Mesenchymal stem cell (in vitro differentiated cells and primary cell): Measurements from ENCODE around the gene SPPL2B.

ENCODE experiments used
- DNase-seq: peaks from one replicate; pipeline ENCODE4 v3.0.0-alpha.2; 2013
- H2AFZ ChIP-seq: one replicate; pipeline ENCODE4 v1.6.1; 2013; ENCODE audit warnings: low read depth, mild to moderate bottlenecking, control low read depth, inconsistent platforms, low read length, moderate library complexity
- H2AK5ac ChIP-seq: 2 replicates; pipeline ENCODE4 v1.6.1; 2013; ENCODE audit warnings: low read length, moderate library complexity, mild to moderate bottlenecking, inconsistent platforms; ENCODE audit not compliant: severe bottlenecking
- H2BK120ac ChIP-seq: one replicate; pipeline ENCODE4 v1.6.1; 2013; ENCODE audit warnings: low read depth, mild to moderate bottlenecking, inconsistent platforms, low read length, moderate library complexity
- H2BK12ac ChIP-seq, 2 experiments: one replicate each; pipeline ENCODE4 v1.6.1; 2013; ENCODE audit warnings: inconsistent platforms in 2 of 2, low read length in 2 of 2, mild to moderate bottlenecking in 2 of 2, moderate library complexity in 2 of 2, control low read depth in 1 of 2
- H2BK15ac ChIP-seq: one replicate; pipeline ENCODE4 v1.6.1; 2013; ENCODE audit warnings: mild to moderate bottlenecking, low read depth, inconsistent platforms; ENCODE audit not compliant: poor library complexity, severe bottlenecking
- H2BK5ac ChIP-seq: 2 replicates; pipeline ENCODE4 v1.6.1; 2013; ENCODE audit warnings: low read depth, mild to moderate bottlenecking, low read length, control low read depth, inconsistent platforms; ENCODE audit not compliant: poor library complexity, severe bottlenecking
- H3K14ac ChIP-seq, 2 experiments: one replicate each; pipeline ENCODE4 v1.6.1; 2013; ENCODE audit warnings: inconsistent platforms in 2 of 2, low read length in 2 of 2, control low read depth in 1 of 2, mild to moderate bottlenecking in 1 of 2, moderate library complexity in 1 of 2
- H3K18ac ChIP-seq, 2 experiments: one replicate each; pipeline ENCODE4 v1.6.1; 2013; ENCODE audit warnings: inconsistent platforms in 2 of 2, low read length in 2 of 2, control low read depth in 1 of 2, low read depth in 1 of 2, mild to moderate bottlenecking in 1 of 2
- H3K23ac ChIP-seq, 2 experiments: one replicate each; pipeline ENCODE4 v1.6.1; 2013; ENCODE audit warnings: inconsistent platforms in 2 of 2, low read length in 2 of 2, mild to moderate bottlenecking in 2 of 2, moderate library complexity in 2 of 2, control low read depth in 1 of 2
- H3K27ac ChIP-seq: 2 replicates; pipeline ENCODE4 v1.5.1; 2013; ENCODE audit warnings: mild to moderate bottlenecking, moderate library complexity, low read length, control low read depth, inconsistent platforms; ENCODE audit not compliant: poor library complexity, severe bottlenecking
- H3K27me3 ChIP-seq, 2 experiments: 2 replicates each; pipeline versions ENCODE4 v1.6.1 to v1.7.0; 2013; ENCODE audit warnings: low read length in 2 of 2, mild to moderate bottlenecking in 2 of 2, moderate library complexity in 2 of 2, control low read depth in 1 of 2, inconsistent platforms in 1 of 2; ENCODE audit not compliant: control insufficient read depth in 1 of 2, insufficient read depth in 1 of 2
- H3K36me3 ChIP-seq, 2 experiments: 2 replicates each; pipeline versions ENCODE4 v1.6.1 to v1.7.0; 2013; ENCODE audit warnings: low read length in 2 of 2, control low read depth in 1 of 2, inconsistent platforms in 1 of 2, low read depth in 1 of 2, mild to moderate bottlenecking in 1 of 2; ENCODE audit not compliant: insufficient read depth in 2 of 2, control insufficient read depth in 1 of 2
- H3K4ac ChIP-seq, 2 experiments: one replicate each; pipeline ENCODE4 v1.6.1; 2013; ENCODE audit warnings: inconsistent platforms in 2 of 2, low read length in 2 of 2, mild to moderate bottlenecking in 2 of 2, moderate library complexity in 2 of 2, control low read depth in 1 of 2, low read depth in 1 of 2
- H3K4me1 ChIP-seq: 2 replicates; pipeline ENCODE4 v1.6.1; 2013; ENCODE audit warnings: low read depth, low read length, control low read depth; ENCODE audit not compliant: control insufficient read depth, insufficient read depth
- H3K4me2 ChIP-seq: 2 replicates; pipeline ENCODE4 v1.6.1; 2013; ENCODE audit warnings: low read length, mild to moderate bottlenecking, inconsistent platforms; ENCODE audit not compliant: poor library complexity, severe bottlenecking
- H3K4me3 ChIP-seq, 2 experiments: 2 replicates each; pipeline versions ENCODE4 v1.5.1 to v1.7.0; 2013; ENCODE audit warnings: low read length in 2 of 2, mild to moderate bottlenecking in 2 of 2, control low read depth in 1 of 2, low read depth in 1 of 2; ENCODE audit not compliant: insufficient read depth in 1 of 2
- H3K79me1 ChIP-seq: replicated peaks from 2 replicates; pipeline ENCODE4 v1.6.1; 2013; ENCODE audit warnings: mild to moderate bottlenecking, control low read depth, low read length, inconsistent platforms; ENCODE audit not compliant: poor library complexity, severe bottlenecking
- H3K9ac ChIP-seq: 2 replicates; pipeline ENCODE4 v1.7.0; 2013; ENCODE audit warnings: mild to moderate bottlenecking, low read length, moderate library complexity
- H3K9me3 ChIP-seq: 2 replicates; pipeline ENCODE4 v1.7.0; 2013; ENCODE audit warnings: mild to moderate bottlenecking, low read length; ENCODE audit not compliant: control insufficient read depth
- H4K8ac ChIP-seq: one replicate; pipeline ENCODE4 v1.6.1; 2013; ENCODE audit warnings: inconsistent platforms, mild to moderate bottlenecking, low read length, moderate library complexity
- H4K91ac ChIP-seq: one replicate; pipeline ENCODE4 v1.6.1; 2013; ENCODE audit warnings: mild to moderate bottlenecking, low read length, inconsistent platforms
- WGBS: methylation state at CpG from one replicate; pipeline ENCODE4 v1.1.7; 2013; ENCODE audit warnings: mixed read lengths; 5-methylcytosine and 5-hydroxymethylcytosine counted together

SPPL2B gene

GRCh38 chr19:2327773-2328400 lies 597 bp upstream of the SPPL2B start:
- DNase-seq, result peak; percentile 90
- Histone ChIP-seq H2AK5ac (no peak overlapping the region), H3K9me3 (no peaks in the 10 kb centered on the region), H3K4me2 (peak overlapping the region; percentile 12), H4K8ac (no peak overlapping the region), H3K4me3 (peak overlapping the region; percentile 92 to 98), H2AFZ (no peak overlapping the region), H3K4me1 (peaks cover 55% of the 10 kb centered on the region), H3K27ac (peak overlapping the region; percentile 87), H2BK12ac (no peak overlapping the region), H2BK15ac (peak overlapping the region; percentile 12), H2BK120ac (no peak overlapping the region), H3K4ac (peak overlapping the region in 1 of 2 experiments; percentile 13), H3K36me3 (peaks cover 20 to 44% of the 10 kb centered on the region in 2 experiments), H3K14ac (no peak overlapping the region), H3K23ac (no peak overlapping the region), H3K18ac (peak overlapping the region in 1 of 2 experiments; percentile 34), H4K91ac (no peak overlapping the region), H3K27me3 (no peaks in the 10 kb centered on the region), H3K9ac (peak overlapping the region; percentile 92), H3K79me1 (peaks cover 52% of the 10 kb centered on the region), H2BK5ac (no peak overlapping the region)
- under 1% methylated on average over 17 of the region's 18 CpGs for WGBS

GRCh38 chr19:2329149-2329478 lies 630 bp downstream of the SPPL2B start:
- peaks cover 19 to 42% of the 10 kb centered on the region in 2 experiments for H3K36me3 ChIP-seq
- H2AK5ac ChIP-seq, result no peak overlapping the region
- peak overlapping the region; percentile 11 for H4K91ac ChIP-seq
- peak overlapping the region; percentile 70 for H4K8ac ChIP-seq
- H3K4ac ChIP-seq, result peak overlapping the region; percentile 75 to 89
- H3K4me1 ChIP-seq, result peaks cover 60% of the 10 kb centered on the region
- H3K18ac ChIP-seq, result peak overlapping the region in 1 of 2 experiments; percentile 80
- peaks cover 60% of the 10 kb centered on the region for H3K79me1 ChIP-seq
- H3K4me2 ChIP-seq, result peak overlapping the region; percentile 95
- H3K14ac ChIP-seq, result peak overlapping the region in 1 of 2 experiments; percentile 35
- H2BK5ac ChIP-seq, result no peak overlapping the region
- H3K27ac ChIP-seq, result no peak overlapping the region
- DNase-seq, result no peak
- H2BK15ac ChIP-seq, result no peak overlapping the region
- H3K27me3 ChIP-seq, result no peaks in the 10 kb centered on the region
- H2BK120ac ChIP-seq, result peak overlapping the region; percentile 73
- H3K9me3 ChIP-seq, result no peaks in the 10 kb centered on the region
- no peak overlapping the region for H2BK12ac ChIP-seq
- 5% methylated on average over 16 of the region's 16 CpGs for WGBS
- H3K9ac ChIP-seq, result peak overlapping the region; percentile 92
- peak overlapping the region; percentile 57 to 81 for H3K23ac ChIP-seq
- peak overlapping the region; percentile 92 to 98 for H3K4me3 ChIP-seq
- H2AFZ ChIP-seq, result no peak overlapping the region

- H4K91ac ChIP-seq, result no peak overlapping the region
- H2AFZ ChIP-seq, result no peak overlapping the region
- H3K27me3 ChIP-seq, result no peaks in the 10 kb centered on the region
- no peak overlapping the region for H2BK120ac ChIP-seq
- H3K36me3 ChIP-seq, result peaks cover 15 to 43% of the 10 kb centered on the region in 2 experiments
- H3K4me2 ChIP-seq, result peak overlapping the region; percentile 95
- 63% methylated on average over 11 of the region's 13 CpGs for WGBS
- H3K9me3 ChIP-seq, result no peaks in the 10 kb centered on the region
- peaks cover 64% of the 10 kb centered on the region for H3K79me1 ChIP-seq
- H3K18ac ChIP-seq, result no peak overlapping the region
- DNase-seq, result no peak
- H3K23ac ChIP-seq, result peak overlapping the region in 1 of 2 experiments; percentile 57
- H3K4me3 ChIP-seq, result peak overlapping the region in 1 of 2 experiments; percentile 92
- H3K27ac ChIP-seq, result no peak overlapping the region
- H3K9ac ChIP-seq, result peak overlapping the region; percentile 92
- H2BK12ac ChIP-seq, result peak overlapping the region in 1 of 2 experiments; percentile 40
- no peak overlapping the region for H2AK5ac ChIP-seq
- peak overlapping the region in 1 of 2 experiments; percentile 90 for H3K14ac ChIP-seq
- peaks cover 60% of the 10 kb centered on the region for H3K4me1 ChIP-seq
- no peak overlapping the region for H3K4ac ChIP-seq
- H2BK15ac ChIP-seq, result no peak overlapping the region
- no peak overlapping the region for H4K8ac ChIP-seq
- H2BK5ac ChIP-seq, result no peak overlapping the region
Measured at GRCh38 chr19:2329501-2329916, 1.0 kb downstream of the SPPL2B start.

- H2AFZ ChIP-seq, result no peak overlapping the region
- no peaks in the 10 kb centered on the region for H3K27me3 ChIP-seq
- WGBS, result 89% methylated on average over 10 of the region's 10 CpGs
- H2BK12ac ChIP-seq, result no peak overlapping the region
- H4K8ac ChIP-seq, result no peak overlapping the region
- no peak overlapping the region for H2BK5ac ChIP-seq
- H2BK15ac ChIP-seq, result no peak overlapping the region
- H4K91ac ChIP-seq, result no peak overlapping the region
- H3K14ac ChIP-seq, result no peak overlapping the region
- H3K4me2 ChIP-seq, result no peak overlapping the region
- H3K4me3 ChIP-seq, result no peak overlapping the region
- peak overlapping the region in 1 of 2 experiments; percentile 43 for H3K23ac ChIP-seq
- no peaks in the 10 kb centered on the region for H3K9me3 ChIP-seq
- H3K36me3 ChIP-seq, result peaks cover 9 to 39% of the 10 kb centered on the region in 2 experiments
- no peak overlapping the region for H3K9ac ChIP-seq
- H3K27ac ChIP-seq, result no peak overlapping the region
- H3K18ac ChIP-seq, result no peak overlapping the region
- no peak overlapping the region for H2AK5ac ChIP-seq
- DNase-seq, result no peak
- peaks cover 63% of the 10 kb centered on the region for H3K79me1 ChIP-seq
- no peak overlapping the region for H3K4ac ChIP-seq
- H2BK120ac ChIP-seq, result no peak overlapping the region
- peaks cover 53% of the 10 kb centered on the region for H3K4me1 ChIP-seq
Measured at GRCh38 chr19:2330255-2330631, 1.8 kb downstream of the SPPL2B start.
